T-helper 22 cell (primary cell): ENCODE measurements around the gene HTT-AS.

Experiments
- DNase-seq: peaks from one replicate; pipeline ENCODE4 v3.0.0-alpha.2; 2020; ENCODE audit warnings: low read depth

The HTT-AS gene

DNA sequence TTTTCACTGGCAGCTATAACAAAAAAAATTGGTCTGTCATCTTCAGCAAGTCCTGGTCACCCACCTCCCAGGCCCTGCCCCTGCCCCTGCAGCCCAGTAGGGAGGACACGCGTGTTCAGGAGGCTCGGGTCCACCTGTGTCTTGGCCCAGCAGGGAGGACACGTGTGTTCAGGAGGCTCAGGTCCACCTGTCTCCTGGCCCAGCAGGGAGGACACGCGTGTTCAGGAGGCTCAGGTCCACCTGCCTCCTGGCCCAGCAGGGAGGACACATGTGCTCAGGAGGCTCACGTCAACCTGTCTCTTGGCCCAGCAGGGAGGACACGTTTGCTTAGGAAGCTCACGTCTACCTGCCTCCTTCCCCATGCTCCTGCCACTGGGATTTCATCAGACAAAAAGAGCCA lies 44.9 kb downstream of the HTT-AS start:
- no peak for DNase-seq

DNA sequence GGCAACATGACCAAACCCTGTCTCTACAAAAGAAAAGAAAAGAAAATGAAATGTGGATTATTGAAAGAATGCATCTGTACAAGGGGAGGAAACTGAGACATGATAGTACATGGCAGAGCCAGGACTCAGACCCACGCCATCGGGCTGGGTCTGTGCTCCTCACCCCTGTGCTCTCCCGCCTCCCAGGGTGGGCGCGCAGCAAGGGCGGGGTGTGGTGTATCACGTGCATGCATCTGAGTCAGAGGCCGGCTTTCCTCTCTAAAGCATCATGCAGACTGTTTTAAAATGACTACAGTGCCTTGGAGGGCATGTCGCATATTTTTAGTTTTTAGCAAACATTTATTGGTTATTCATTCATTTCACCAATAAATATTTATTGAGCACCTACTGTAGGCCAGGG lies 47.8 kb downstream of the HTT-AS start:
- DNase-seq = no peak

DNA sequence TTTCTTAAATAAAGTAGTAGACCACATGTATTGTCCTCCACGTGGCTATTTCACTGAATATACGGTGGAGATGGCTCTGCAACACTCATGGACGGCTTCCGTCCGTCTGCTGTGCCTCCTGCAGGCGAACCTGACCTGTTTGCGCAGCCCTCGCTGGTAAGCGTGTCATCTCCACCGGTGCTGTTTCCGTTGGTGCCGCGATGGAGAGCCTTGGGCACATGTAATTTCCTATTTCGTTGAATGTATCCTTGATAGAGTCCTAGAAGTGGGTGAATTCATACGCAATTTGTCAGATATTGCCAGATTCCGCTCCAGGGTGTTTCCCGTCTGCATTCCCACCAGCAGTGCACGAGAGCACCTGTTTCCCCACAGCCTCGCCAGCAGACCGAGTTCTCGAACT lies 48.5 kb downstream of the HTT-AS start:
- DNase-seq = no peak

DNA sequence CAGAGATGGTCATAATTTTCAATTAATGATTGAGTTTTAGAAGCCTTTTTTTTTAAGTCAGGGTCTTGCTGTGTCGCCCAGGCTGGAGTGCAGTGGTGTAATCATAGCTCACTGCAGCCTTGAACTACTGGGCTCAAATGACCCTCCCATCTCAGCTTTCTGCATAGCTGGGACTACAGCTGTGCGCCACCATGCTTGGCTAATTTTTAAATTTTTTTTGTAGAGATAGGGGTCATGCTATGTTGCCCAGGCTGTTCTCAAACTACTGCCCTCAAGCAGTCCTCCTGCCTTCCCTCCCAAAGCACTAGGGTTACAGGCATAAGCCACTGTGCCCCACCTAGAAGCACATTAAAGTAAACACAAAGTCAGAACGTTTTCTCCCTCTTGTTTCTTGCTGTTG lies 51.7 kb downstream of the HTT-AS start:
- no peak for DNase-seq

DNA sequence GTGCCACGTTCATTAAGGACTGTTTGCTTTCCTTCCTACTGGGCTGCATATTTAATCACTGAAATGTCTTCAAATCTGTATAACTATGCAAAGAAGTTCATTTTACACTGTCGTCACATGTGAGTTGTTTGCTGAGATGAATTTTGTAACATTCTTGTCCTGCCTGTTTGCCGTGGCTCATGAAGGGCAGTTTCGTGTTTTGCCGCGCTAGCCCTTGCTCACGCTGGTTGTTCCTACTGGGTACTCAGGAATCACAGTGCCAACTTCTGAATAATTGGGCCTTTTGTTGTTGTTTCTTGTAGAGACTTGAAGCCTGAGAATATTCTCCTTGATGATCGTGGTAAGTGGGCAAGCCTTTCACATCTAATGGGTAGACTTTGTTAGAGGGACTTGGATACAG lies 52.2 kb downstream of the HTT-AS start:
- no peak for DNase-seq

- DNase-seq = no peak
Observed at GRCh38 chr4:3021627-3022026, 52.7 kb downstream of the HTT-AS start.

DNA sequence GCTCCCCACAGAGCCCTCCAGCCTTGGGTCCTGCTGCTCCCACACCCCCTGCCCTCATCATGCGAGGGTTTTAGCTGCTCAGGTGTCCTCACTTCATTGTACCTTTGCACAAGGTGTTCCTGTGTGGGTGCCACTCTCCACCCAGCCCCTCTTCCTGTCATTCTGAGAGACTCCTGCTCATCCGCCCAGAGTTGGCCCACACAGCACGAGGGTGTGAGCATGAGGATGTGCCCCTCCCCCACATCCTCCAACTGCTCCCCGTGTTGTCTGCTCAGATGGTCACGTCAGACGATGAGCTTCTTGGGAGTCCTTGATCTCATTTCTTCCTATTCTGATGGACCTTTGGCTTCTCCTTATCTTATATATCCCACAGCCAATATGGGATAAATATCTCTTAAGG lies 53.2 kb downstream of the HTT-AS start:
- no peak for DNase-seq

GRCh38 chr4:3019145-3019846 lies 55.0 kb downstream of the HTT-AS start:
- DNase-seq = no peak

DNA sequence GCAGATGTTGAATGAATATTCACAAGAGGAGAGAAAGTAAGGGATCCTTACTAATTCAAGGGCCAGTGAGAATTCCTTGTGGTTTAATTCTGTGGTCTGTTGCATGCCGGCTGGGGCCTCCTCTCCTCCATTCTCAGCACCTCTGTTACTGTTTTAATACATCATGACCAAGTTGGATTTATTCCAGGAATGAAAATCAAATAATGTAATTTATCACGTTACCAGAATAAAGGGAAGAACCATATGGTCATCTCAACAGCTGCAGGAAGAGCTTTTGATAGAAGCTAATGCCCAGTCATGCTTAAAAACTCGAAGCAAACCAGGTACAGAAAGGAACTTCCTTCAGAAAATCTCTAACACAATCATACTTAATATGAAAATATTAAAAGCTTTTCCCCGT lies 56.8 kb downstream of the HTT-AS start:
- DNase-seq = no peak

GRCh38 chr4:3016961-3017360 lies 57.4 kb downstream of the HTT-AS start:
- no peak for DNase-seq

- DNase-seq = no peak
Observed at GRCh38 chr4:3013839-3014350, 60.4 kb downstream of the HTT-AS start.
